Lower leg skin (tissue), 3 donors: ENCODE results near the gene ZC3H7B.

Experiments
- POLR2A ChIP-seq, 2 donors: fragments of 450-650 bp; IDR thresholded peaks; one replicate each; pipeline ENCODE4 v1.6.1; 2016 to 2017; ENCODE audit warnings: antibody characterized with exemption in 2 of 2, mild to moderate bottlenecking in 1 of 2, moderate library complexity in 1 of 2
- TF ChIP-seq, protein P1 (sequence below), 3 donors: fragments of 450-650 bp; IDR thresholded peaks; one replicate each; pipeline ENCODE4 v1.5.1; 2016; ENCODE audit warnings: antibody characterized with exemption in 3 of 3, mild to moderate bottlenecking in 3 of 3, moderate library complexity in 2 of 3

DNA sequence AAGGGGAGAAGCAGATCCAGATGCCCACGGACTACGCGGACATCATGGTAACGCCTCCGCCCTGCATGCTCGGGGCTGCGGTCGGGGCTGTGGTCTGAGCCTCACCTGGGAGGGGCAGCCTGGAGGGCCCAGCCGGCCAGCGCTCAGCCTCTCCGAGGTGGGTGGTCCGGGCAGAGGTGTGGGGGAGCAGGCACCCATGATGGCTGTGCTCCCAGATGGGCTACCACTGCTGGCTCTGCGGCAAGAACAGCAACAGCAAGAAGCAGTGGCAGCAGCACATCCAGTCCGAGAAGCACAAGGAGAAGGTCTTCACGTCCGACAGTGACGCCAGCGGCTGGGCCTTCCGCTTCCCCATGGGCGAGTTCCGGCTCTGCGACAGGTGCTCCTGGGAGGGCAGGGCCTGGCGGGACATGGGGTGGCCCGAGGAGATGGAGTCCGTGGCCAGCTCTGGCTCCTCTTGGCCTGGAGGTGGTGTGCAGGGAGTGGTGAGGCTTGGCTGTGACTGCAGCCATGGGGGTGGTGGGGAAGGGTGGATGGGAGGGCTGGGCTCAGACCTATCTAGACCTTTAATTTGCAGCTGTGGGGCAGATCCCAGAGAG is 55.2 kb downstream of the ZC3H7B start:
- TF ChIP-seq, protein P1, sequence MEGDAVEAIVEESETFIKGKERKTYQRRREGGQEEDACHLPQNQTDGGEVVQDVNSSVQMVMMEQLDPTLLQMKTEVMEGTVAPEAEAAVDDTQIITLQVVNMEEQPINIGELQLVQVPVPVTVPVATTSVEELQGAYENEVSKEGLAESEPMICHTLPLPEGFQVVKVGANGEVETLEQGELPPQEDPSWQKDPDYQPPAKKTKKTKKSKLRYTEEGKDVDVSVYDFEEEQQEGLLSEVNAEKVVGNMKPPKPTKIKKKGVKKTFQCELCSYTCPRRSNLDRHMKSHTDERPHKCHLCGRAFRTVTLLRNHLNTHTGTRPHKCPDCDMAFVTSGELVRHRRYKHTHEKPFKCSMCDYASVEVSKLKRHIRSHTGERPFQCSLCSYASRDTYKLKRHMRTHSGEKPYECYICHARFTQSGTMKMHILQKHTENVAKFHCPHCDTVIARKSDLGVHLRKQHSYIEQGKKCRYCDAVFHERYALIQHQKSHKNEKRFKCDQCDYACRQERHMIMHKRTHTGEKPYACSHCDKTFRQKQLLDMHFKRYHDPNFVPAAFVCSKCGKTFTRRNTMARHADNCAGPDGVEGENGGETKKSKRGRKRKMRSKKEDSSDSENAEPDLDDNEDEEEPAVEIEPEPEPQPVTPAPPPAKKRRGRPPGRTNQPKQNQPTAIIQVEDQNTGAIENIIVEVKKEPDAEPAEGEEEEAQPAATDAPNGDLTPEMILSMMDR (IDR thresholded peaks at IDR 0.05) = no peak
- TF ChIP-seq POLR2A (IDR thresholded peaks at IDR 0.05) = no peak
